Measurements from ENCODE around the gene SLFN12.

DNA sequence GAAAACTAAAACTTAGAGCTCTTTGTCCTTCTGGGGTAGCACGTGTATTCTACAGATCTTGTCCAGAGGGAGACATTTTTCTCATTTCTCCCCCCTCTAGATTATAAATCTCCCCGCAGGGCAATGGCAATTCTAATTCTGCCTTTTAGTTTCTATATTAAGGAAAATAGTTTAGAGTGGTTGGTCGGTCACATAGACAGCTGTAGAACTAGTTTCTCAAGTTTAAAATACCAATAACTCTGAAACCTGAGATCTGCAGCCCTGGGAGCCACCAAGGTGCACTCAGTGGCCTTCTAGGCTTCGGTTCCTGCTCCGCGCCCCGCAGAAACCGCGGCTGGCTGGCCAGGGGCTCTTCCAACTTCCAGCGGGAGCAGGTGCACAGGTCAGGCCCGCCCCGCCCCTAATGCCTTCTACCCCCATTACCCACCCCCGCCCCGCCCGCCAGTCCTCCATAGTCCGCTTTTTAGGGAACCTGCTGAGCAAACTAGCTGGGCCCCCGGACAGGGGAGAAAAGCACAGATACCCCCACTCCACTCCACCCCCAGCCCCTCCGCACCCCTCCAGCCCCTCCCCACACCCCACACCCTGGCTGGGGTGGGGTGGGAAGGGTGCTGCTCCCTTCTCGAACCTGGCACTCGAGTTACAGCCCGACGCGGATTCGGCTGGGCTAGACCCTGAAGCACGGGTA, 59.3 kb downstream of the SLFN12 start:
- TF ChIP-seq CTCF (IDR thresholded peaks at IDR 0.05 in 2 of 3, conservative IDR thresholded peaks at IDR 0.05 in 1 of 3; ENCODE audit: control insufficient read depth in 2 of 3, extremely low read depth in 1 of 3, insufficient read depth in 1 of 3, low read depth in 3 of 3, low read length in 3 of 3) (no peak), POLR2A (IDR thresholded peaks at IDR 0.05; ENCODE audit: low read depth, low read length) (no peak), NR2C1 (IDR thresholded peaks at IDR 0.05) (no peak), ZNF24 (IDR thresholded peaks at IDR 0.05) (no peak), YY1 (IDR thresholded peaks at IDR 0.05; ENCODE audit: low read depth, low read length) (no peak), RAD21 (IDR thresholded peaks at IDR 0.05; ENCODE audit: insufficient read depth, low read depth, low read length) (no peak), SREBF2 (IDR thresholded peaks at IDR 0.05; ENCODE audit: low read length) (no peak), TAF1 (IDR thresholded peaks at IDR 0.05; ENCODE audit: borderline replicate concordance, low read depth, low read length) (no peak)
- TF ChIP-seq, protein P1, sequence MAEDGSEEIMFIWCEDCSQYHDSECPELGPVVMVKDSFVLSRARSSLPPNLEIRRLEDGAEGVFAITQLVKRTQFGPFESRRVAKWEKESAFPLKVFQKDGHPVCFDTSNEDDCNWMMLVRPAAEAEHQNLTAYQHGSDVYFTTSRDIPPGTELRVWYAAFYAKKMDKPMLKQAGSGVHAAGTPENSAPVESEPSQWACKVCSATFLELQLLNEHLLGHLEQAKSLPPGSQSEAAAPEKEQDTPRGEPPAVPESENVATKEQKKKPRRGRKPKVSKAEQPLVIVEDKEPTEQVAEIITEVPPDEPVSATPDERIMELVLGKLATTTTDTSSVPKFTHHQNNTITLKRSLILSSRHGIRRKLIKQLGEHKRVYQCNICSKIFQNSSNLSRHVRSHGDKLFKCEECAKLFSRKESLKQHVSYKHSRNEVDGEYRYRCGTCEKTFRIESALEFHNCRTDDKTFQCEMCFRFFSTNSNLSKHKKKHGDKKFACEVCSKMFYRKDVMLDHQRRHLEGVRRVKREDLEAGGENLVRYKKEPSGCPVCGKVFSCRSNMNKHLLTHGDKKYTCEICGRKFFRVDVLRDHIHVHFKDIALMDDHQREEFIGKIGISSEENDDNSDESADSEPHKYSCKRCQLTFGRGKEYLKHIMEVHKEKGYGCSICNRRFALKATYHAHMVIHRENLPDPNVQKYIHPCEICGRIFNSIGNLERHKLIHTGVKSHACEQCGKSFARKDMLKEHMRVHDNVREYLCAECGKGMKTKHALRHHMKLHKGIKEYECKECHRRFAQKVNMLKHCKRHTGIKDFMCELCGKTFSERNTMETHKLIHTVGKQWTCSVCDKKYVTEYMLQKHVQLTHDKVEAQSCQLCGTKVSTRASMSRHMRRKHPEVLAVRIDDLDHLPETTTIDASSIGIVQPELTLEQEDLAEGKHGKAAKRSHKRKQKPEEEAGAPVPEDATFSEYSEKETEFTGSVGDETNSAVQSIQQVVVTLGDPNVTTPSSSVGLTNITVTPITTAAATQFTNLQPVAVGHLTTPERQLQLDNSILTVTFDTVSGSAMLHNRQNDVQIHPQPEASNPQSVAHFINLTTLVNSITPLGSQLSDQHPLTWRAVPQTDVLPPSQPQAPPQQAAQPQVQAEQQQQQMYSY (CRISPR knock-in tag; IDR thresholded peaks at IDR 0.05), result no peak
- TF ChIP-seq, protein P2, sequence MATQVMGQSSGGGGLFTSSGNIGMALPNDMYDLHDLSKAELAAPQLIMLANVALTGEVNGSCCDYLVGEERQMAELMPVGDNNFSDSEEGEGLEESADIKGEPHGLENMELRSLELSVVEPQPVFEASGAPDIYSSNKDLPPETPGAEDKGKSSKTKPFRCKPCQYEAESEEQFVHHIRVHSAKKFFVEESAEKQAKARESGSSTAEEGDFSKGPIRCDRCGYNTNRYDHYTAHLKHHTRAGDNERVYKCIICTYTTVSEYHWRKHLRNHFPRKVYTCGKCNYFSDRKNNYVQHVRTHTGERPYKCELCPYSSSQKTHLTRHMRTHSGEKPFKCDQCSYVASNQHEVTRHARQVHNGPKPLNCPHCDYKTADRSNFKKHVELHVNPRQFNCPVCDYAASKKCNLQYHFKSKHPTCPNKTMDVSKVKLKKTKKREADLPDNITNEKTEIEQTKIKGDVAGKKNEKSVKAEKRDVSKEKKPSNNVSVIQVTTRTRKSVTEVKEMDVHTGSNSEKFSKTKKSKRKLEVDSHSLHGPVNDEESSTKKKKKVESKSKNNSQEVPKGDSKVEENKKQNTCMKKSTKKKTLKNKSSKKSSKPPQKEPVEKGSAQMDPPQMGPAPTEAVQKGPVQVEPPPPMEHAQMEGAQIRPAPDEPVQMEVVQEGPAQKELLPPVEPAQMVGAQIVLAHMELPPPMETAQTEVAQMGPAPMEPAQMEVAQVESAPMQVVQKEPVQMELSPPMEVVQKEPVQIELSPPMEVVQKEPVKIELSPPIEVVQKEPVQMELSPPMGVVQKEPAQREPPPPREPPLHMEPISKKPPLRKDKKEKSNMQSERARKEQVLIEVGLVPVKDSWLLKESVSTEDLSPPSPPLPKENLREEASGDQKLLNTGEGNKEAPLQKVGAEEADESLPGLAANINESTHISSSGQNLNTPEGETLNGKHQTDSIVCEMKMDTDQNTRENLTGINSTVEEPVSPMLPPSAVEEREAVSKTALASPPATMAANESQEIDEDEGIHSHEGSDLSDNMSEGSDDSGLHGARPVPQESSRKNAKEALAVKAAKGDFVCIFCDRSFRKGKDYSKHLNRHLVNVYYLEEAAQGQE (IDR thresholded peaks at IDR 0.05; ENCODE audit: low read depth, low read length), result no peak
- TF ChIP-seq, protein P3, sequence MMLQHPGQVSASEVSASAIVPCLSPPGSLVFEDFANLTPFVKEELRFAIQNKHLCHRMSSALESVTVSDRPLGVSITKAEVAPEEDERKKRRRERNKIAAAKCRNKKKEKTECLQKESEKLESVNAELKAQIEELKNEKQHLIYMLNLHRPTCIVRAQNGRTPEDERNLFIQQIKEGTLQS (IDR thresholded peaks at IDR 0.05; ENCODE audit: borderline replicate concordance, extremely low read depth, low read depth, low read length), result no peak
- TF ChIP-seq, protein P4, sequence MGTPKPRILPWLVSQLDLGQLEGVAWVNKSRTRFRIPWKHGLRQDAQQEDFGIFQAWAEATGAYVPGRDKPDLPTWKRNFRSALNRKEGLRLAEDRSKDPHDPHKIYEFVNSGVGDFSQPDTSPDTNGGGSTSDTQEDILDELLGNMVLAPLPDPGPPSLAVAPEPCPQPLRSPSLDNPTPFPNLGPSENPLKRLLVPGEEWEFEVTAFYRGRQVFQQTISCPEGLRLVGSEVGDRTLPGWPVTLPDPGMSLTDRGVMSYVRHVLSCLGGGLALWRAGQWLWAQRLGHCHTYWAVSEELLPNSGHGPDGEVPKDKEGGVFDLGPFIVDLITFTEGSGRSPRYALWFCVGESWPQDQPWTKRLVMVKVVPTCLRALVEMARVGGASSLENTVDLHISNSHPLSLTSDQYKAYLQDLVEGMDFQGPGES (IDR thresholded peaks at IDR 0.05), result no peak
- TF ChIP-seq, protein P5, sequence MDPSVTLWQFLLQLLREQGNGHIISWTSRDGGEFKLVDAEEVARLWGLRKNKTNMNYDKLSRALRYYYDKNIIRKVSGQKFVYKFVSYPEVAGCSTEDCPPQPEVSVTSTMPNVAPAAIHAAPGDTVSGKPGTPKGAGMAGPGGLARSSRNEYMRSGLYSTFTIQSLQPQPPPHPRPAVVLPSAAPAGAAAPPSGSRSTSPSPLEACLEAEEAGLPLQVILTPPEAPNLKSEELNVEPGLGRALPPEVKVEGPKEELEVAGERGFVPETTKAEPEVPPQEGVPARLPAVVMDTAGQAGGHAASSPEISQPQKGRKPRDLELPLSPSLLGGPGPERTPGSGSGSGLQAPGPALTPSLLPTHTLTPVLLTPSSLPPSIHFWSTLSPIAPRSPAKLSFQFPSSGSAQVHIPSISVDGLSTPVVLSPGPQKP (IDR thresholded peaks at IDR 0.05; ENCODE audit: low read depth, low read length), result no peak
- TF ChIP-seq, protein P6, sequence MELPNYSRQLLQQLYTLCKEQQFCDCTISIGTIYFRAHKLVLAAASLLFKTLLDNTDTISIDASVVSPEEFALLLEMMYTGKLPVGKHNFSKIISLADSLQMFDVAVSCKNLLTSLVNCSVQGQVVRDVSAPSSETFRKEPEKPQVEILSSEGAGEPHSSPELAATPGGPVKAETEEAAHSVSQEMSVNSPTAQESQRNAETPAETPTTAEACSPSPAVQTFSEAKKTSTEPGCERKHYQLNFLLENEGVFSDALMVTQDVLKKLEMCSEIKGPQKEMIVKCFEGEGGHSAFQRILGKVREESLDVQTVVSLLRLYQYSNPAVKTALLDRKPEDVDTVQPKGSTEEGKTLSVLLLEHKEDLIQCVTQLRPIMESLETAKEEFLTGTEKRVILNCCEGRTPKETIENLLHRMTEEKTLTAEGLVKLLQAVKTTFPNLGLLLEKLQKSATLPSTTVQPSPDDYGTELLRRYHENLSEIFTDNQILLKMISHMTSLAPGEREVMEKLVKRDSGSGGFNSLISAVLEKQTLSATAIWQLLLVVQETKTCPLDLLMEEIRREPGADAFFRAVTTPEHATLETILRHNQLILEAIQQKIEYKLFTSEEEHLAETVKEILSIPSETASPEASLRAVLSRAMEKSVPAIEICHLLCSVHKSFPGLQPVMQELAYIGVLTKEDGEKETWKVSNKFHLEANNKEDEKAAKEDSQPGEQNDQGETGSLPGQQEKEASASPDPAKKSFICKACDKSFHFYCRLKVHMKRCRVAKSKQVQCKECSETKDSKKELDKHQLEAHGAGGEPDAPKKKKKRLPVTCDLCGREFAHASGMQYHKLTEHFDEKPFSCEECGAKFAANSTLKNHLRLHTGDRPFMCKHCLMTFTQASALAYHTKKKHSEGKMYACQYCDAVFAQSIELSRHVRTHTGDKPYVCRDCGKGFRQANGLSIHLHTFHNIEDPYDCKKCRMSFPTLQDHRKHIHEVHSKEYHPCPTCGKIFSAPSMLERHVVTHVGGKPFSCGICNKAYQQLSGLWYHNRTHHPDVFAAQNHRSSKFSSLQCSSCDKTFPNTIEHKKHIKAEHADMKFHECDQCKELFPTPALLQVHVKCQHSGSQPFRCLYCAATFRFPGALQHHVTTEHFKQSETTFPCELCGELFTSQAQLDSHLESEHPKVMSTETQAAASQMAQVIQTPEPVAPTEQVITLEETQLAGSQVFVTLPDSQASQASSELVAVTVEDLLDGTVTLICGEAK (IDR thresholded peaks at IDR 0.05; ENCODE audit: borderline replicate concordance), result no peak
